ENCODE results near the gene TFCP2. TPM values are rescaled to one million over a fixed set of nuclear protein-coding genes. Genes with fewer than 3 reads are reported as not detected.

TFCP2 gene
- total RNA-seq, 1 donor from 2014 or later: 15.5 TPM

- intact Hi-C loops (cut with DNase I): no loop called here
- no peaks in the 10 kb centered on the region for H3K27me3 ChIP-seq
- no peak overlapping the region for H3K4me3 ChIP-seq
- H3K9me3 ChIP-seq: no peaks in the 10 kb centered on the region
- DNase-seq (ENCODE audit: extremely low spot score in 2 of 2): no peak
- no peaks in the 10 kb centered on the region for H3K4me1 ChIP-seq
- TF ChIP-seq POLR2AphosphoS5 (IDR thresholded peaks at IDR 0.05; ENCODE audit: insufficient read depth in 1 of 2, low read depth in 1 of 2) (no peak), POLR2A (IDR thresholded peaks at IDR 0.05) (no peak), CTCF (IDR thresholded peaks at IDR 0.05) (no peak)
- H3K36me3 ChIP-seq: no peaks in the 10 kb centered on the region
- no peak overlapping the region for H3K27ac ChIP-seq
Observed at GRCh38 chr12:51147309-51147708, 25.6 kb downstream of the TFCP2 start.

- no peaks in the 10 kb centered on the region for H3K27me3 ChIP-seq
- no peak overlapping the region for H3K27ac ChIP-seq
- H3K36me3 ChIP-seq: peaks cover 0 to 5% of the 10 kb centered on the region in 2 donors
- no peak for DNase-seq (ENCODE audit: extremely low spot score in 2 of 2)
- intact Hi-C loops (cut with DNase I): no loop called here
- TF ChIP-seq POLR2A (IDR thresholded peaks at IDR 0.05) (no peak), POLR2AphosphoS5 (IDR thresholded peaks at IDR 0.05; ENCODE audit: insufficient read depth in 1 of 2, low read depth in 1 of 2) (no peak), CTCF (IDR thresholded peaks at IDR 0.05) (no peak)
- no peaks in the 10 kb centered on the region for H3K9me3 ChIP-seq
- H3K4me1 ChIP-seq: no peaks in the 10 kb centered on the region
- H3K4me3 ChIP-seq: no peak overlapping the region
Observed at GRCh38 chr12:51139292-51139844, 33.6 kb downstream of the TFCP2 start.

GRCh38 chr12:51132693-51133092 lies 40.2 kb downstream of the TFCP2 start:
- Histone ChIP-seq H3K4me1 (no peaks in the 10 kb centered on the region), H3K27me3 (no peaks in the 10 kb centered on the region), H3K9me3 (no peaks in the 10 kb centered on the region), H3K4me3 (no peak overlapping the region), H3K36me3 (peaks cover 0 to 5% of the 10 kb centered on the region in 2 donors), H3K27ac (no peak overlapping the region)
- DNase-seq (ENCODE audit: extremely low spot score in 2 of 2): no peak
- TF ChIP-seq POLR2AphosphoS5 (IDR thresholded peaks at IDR 0.05; ENCODE audit: insufficient read depth in 1 of 2, low read depth in 1 of 2) (no peak), CTCF (IDR thresholded peaks at IDR 0.05) (no peak), POLR2A (IDR thresholded peaks at IDR 0.05) (no peak)
- intact Hi-C loops (cut with DNase I): no loop called here

- no peak for DNase-seq (ENCODE audit: extremely low spot score in 2 of 2)
- H3K9me3 ChIP-seq: no peaks in the 10 kb centered on the region
- no peak overlapping the region for H3K27ac ChIP-seq
- H3K36me3 ChIP-seq: peaks cover 0 to 5% of the 10 kb centered on the region in 2 donors
- H3K4me1 ChIP-seq: no peaks in the 10 kb centered on the region
- intact Hi-C loops (cut with DNase I): no loop called here
- TF ChIP-seq CTCF (IDR thresholded peaks at IDR 0.05) (no peak), POLR2A (IDR thresholded peaks at IDR 0.05) (no peak), POLR2AphosphoS5 (IDR thresholded peaks at IDR 0.05; ENCODE audit: insufficient read depth in 1 of 2, low read depth in 1 of 2) (no peak)
- no peaks in the 10 kb centered on the region for H3K27me3 ChIP-seq
- no peak overlapping the region for H3K4me3 ChIP-seq
Observed at GRCh38 chr12:51131745-51132521, 41.0 kb downstream of the TFCP2 start.

GRCh38 chr12:51128919-51129318 lies 44.0 kb downstream of the TFCP2 start:
- H3K4me1 ChIP-seq: no peaks in the 10 kb centered on the region
- no peaks in the 10 kb centered on the region for H3K27me3 ChIP-seq
- DNase-seq (ENCODE audit: extremely low spot score in 2 of 2): no peak
- H3K9me3 ChIP-seq: no peaks in the 10 kb centered on the region
- intact Hi-C loops (cut with DNase I): no loop called here
- no peak overlapping the region for H3K4me3 ChIP-seq
- no peaks in the 10 kb centered on the region for H3K36me3 ChIP-seq
- TF ChIP-seq POLR2A (IDR thresholded peaks at IDR 0.05) (no peak), CTCF (IDR thresholded peaks at IDR 0.05) (no peak), POLR2AphosphoS5 (IDR thresholded peaks at IDR 0.05; ENCODE audit: insufficient read depth in 1 of 2, low read depth in 1 of 2) (no peak)
- no peak overlapping the region for H3K27ac ChIP-seq
